Neutrophil (primary cell): ENCODE data around the gene CAMK2B.

ENCODE experiments used
- H3K27ac ChIP-seq: fragments of 200-600 bp; sonication (generic); 2 replicates; pipeline ENCODE4 v1.5.1; 2016; ENCODE audit warnings: mild to moderate bottlenecking, moderate library complexity
- H3K27me3 ChIP-seq: fragments of 200-600 bp; sonication (generic); 2 replicates; pipeline ENCODE4 v1.6.0; 2016; ENCODE audit warnings: mild to moderate bottlenecking
- H3K36me3 ChIP-seq: fragments of 200-600 bp; sonication (generic); 2 replicates; pipeline ENCODE4 v1.5.1; 2017
- H3K4me1 ChIP-seq, 2 experiments: fragments of 200-600 bp in 1 of 2; sonication (generic) in 1 of 2; 1 replicate in 1 of 2; 2 replicates in 1 of 2; pipeline versions ENCODE4 v1.5.1 to v1.6.1; 2013 to 2016; ENCODE audit warnings: low read depth in 1 of 2, low read length in 1 of 2, mild to moderate bottlenecking in 1 of 2, moderate library complexity in 1 of 2; ENCODE audit not compliant: control insufficient read depth in 1 of 2, insufficient read depth in 1 of 2
- H3K4me3 ChIP-seq, 2 experiments: fragments of 200-600 bp in 1 of 2; sonication (generic) in 1 of 2; 1 replicate in 1 of 2; 2 replicates in 1 of 2; pipeline ENCODE4 v1.5.1; 2013 to 2016; ENCODE audit warnings: low read depth in 1 of 2, low read length in 1 of 2, mild to moderate bottlenecking in 1 of 2, moderate library complexity in 1 of 2
- H3K9me3 ChIP-seq: fragments of 200-600 bp; sonication (generic); 2 replicates; pipeline ENCODE4 v1.5.1; 2016
- CTCF ChIP-seq: fragments of 200-600 bp; sonication (generic); IDR thresholded peaks from 2 replicates; pipeline ENCODE4 v1.5.1; 2016; ENCODE audit warnings: antibody characterized with exemption

Gene CAMK2B

DNA sequence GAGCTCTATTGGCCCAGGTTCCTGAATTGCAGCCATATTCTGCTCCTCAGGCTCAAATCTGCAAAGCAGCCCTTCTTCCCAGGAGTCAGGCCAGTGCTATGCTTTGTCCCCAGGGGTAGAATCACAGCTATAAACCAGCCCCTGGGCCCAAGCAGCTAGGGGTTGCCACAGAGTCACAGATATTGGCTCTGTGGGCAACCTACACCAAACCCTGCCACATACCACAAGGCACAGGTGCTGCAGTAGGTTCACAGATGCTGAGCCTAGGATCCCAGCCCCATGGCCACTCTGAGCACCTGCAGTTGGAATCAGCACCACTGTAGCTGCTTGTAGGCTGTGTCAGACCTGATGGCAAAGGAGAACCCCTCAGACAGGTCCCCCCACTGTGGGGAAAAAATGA is 43.1 kb upstream of the CAMK2B start:
- TF ChIP-seq CTCF = no peak
- Histone ChIP-seq H3K4me3 (no peak overlapping the region), H3K4me1 (peaks cover 0 to 2% of the 10 kb centered on the region in 2 experiments), H3K27me3 (peaks cover 54% of the 10 kb centered on the region), H3K27ac (no peak overlapping the region), H3K9me3 (no peaks in the 10 kb centered on the region), H3K36me3 (no peaks in the 10 kb centered on the region)

DNA sequence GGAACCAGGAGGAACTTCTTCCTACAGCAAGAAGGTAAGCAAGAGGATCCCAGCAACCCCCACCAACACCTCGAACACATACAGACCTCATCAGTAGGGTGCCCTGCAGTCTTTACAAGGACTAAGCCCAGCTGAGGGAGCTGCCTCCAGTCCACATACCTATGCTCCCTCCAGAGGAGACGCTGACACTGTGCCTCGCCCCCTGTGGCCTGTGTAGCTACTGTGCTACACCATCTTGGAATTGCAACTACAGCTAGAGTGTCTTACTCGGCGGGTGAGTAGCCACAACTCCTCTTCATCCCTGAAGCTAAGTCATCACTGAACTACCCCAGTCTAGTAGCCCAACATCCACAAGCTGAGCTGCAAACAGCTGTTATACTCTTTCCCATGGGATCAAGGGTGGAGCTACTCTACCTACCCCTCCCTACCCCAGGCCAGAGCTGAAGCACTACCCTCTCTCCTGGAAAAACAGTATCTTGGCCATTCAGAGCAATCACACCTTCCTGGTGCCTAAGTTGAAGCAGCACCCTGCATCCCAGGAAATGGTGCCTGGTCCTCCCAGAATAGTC is 42.2 kb upstream of the CAMK2B start:
- H3K4me3 ChIP-seq = no peak overlapping the region
- TF ChIP-seq CTCF = no peak
- H3K36me3 ChIP-seq = no peaks in the 10 kb centered on the region

GRCh38 chr7:44366986-44367385 is 41.6 kb upstream of the CAMK2B start:
- no peak for TF ChIP-seq CTCF

More for the DNA sequence above, 42.2 kb upstream of the CAMK2B start:
- Histone ChIP-seq H3K27me3 (peaks cover 46% of the 10 kb centered on the region), H3K27ac (no peak overlapping the region), H3K4me1 (peaks cover 0 to 2% of the 10 kb centered on the region in 2 experiments), H3K9me3 (no peaks in the 10 kb centered on the region)

DNA sequence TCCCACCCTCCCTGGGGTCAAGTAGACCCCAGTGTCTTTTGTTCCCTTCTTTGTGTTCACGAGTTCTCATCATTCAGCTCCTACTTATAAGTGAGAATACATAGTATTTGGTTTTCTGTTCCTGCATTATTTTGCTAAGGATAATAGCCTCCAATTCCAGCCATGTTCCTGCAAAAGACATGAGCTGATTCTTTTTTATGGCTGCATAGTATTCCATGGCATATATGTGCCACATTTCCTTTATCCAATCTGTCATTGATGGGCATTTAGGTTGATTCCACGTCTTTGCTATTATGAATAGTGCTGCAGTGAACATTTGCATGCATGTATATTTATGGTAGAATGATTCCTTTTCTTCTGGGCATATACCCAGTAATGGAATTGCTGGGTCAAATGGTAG is 28.3 kb upstream of the CAMK2B start:
- Histone ChIP-seq H3K4me3 (no peak overlapping the region), H3K36me3 (no peaks in the 10 kb centered on the region), H3K27ac (no peak overlapping the region), H3K4me1 (no peaks in the 10 kb centered on the region), H3K9me3 (no peaks in the 10 kb centered on the region), H3K27me3 (peaks cover 43% of the 10 kb centered on the region)
- no peak for TF ChIP-seq CTCF

More at GRCh38 chr7:44366986-44367385, 41.6 kb upstream of the CAMK2B start:
- H3K27me3 ChIP-seq = peaks cover 43% of the 10 kb centered on the region
- H3K36me3 ChIP-seq = no peaks in the 10 kb centered on the region
- H3K4me1 ChIP-seq = peaks cover 0 to 2% of the 10 kb centered on the region in 2 experiments
- no peak overlapping the region for H3K4me3 ChIP-seq
- H3K27ac ChIP-seq = no peak overlapping the region
- no peaks in the 10 kb centered on the region for H3K9me3 ChIP-seq

GRCh38 chr7:44348851-44349781 is 23.7 kb upstream of the CAMK2B start:
- Histone ChIP-seq H3K4me3 (no peak overlapping the region), H3K27me3 (peaks cover 32% of the 10 kb centered on the region), H3K27ac (no peak overlapping the region), H3K36me3 (no peaks in the 10 kb centered on the region), H3K4me1 (no peaks in the 10 kb centered on the region), H3K9me3 (no peaks in the 10 kb centered on the region)
- no peak for TF ChIP-seq CTCF
